PC-9 (cell line): Measurements from ENCODE around the gene MAGEC1. TPM values are rescaled to one million over a fixed set of nuclear protein-coding genes. Genes with fewer than 3 reads are reported as not detected.
"Not testable (repeated sequence)": the region's sequence is repeated elsewhere in the genome, so short reads cannot be mapped to it uniquely, and the experiment has no call there.

Source experiments
- BruUV-seq: library from RNA; stranded (reverse); fragments of 400-500 nt; replicated peaks from 2 replicates; lab custom pipeline; 2021; lab: Mats Ljungman, UMichigan
- CTCF ChIA-PET: fragments of 300-600 bp; sonication (Branson Sonifier 250); formaldehyde crosslinking; loops from one replicate; lab custom pipeline; 2022; ENCODE audit warnings: antibody characterized with exemption; lab: Charles Lee
- POLR2A ChIA-PET: fragments of 300-600 bp; sonication (Branson Sonifier 250); formaldehyde crosslinking; loops from one replicate; lab custom pipeline; 2022; ENCODE audit warnings: antibody characterized with exemption; ENCODE audit not compliant: unreplicated experiment; lab: Charles Lee
- DNase-seq, 2 experiments: peaks; one replicate each; pipeline versions ENCODE4 v3.0.0 to v3.0.0-alpha.2; 2015 to 2022; ENCODE audit warnings: mixed read lengths in 1 of 2
- H2AFZ ChIP-seq: fragments of 200-600 bp; sonication (generic); 2 replicates; pipeline ENCODE4 v1.8.1; 2017; ENCODE audit warnings: antibody characterized with exemption
- H3F3A ChIP-seq: fragments of 200-600 bp; sonication (generic); 2 replicates; pipeline ENCODE4 v1.8.1; 2017; ENCODE audit warnings: antibody characterized with exemption, mild to moderate bottlenecking, low read depth; ENCODE audit not compliant: insufficient read depth
- H3K27ac ChIP-seq: fragments of 200-600 bp; sonication (generic); 2 replicates; pipeline ENCODE4 v1.6.1; 2016; ENCODE audit warnings: mixed run types
- H3K27me3 ChIP-seq: fragments of 200-600 bp; sonication (generic); 2 replicates; pipeline ENCODE4 v1.6.1; 2016; ENCODE audit warnings: low read depth, mixed run types; ENCODE audit not compliant: insufficient read depth
- H3K36me3 ChIP-seq: fragments of 200-600 bp; sonication (generic); 2 replicates; pipeline ENCODE4 v1.6.1; 2016; ENCODE audit warnings: low read depth, mixed run types
- H3K4me1 ChIP-seq: fragments of 200-600 bp; sonication (generic); replicated peaks from 2 replicates; pipeline ENCODE4 v1.6.1; 2016; ENCODE audit warnings: mixed run types; ENCODE audit not compliant: insufficient read depth
- H3K4me2 ChIP-seq: fragments of 200-600 bp; sonication (generic); 2 replicates; pipeline ENCODE4 v1.6.1; 2017; ENCODE audit warnings: mixed run types
- H3K4me3 ChIP-seq: fragments of 200-600 bp; sonication (generic); 2 replicates; pipeline ENCODE4 v1.6.1; 2016; ENCODE audit warnings: mixed run types
- H3K79me2 ChIP-seq: fragments of 200-600 bp; sonication (generic); 2 replicates; pipeline ENCODE4 v1.6.1; 2017; ENCODE audit warnings: low read depth, mixed run types
- H3K9me2 ChIP-seq: fragments of 200-600 bp; sonication (generic); 2 replicates; pipeline ENCODE4 v1.8.1; 2017; ENCODE audit warnings: mild to moderate bottlenecking; ENCODE audit not compliant: insufficient read depth
- H3K9me3 ChIP-seq: fragments of 200-600 bp; sonication (generic); 2 replicates; pipeline ENCODE4 v1.8.1; 2016; ENCODE audit warnings: low read depth; ENCODE audit not compliant: insufficient read depth
- H4K20me1 ChIP-seq: fragments of 200-600 bp; sonication (generic); 2 replicates; pipeline ENCODE4 v1.8.1; 2017; ENCODE audit not compliant: insufficient read depth
- EZH2 ChIP-seq: fragments of 200-600 bp; sonication (generic); IDR thresholded peaks from 2 replicates; pipeline ENCODE4 v1.8.0; 2017; ENCODE audit warnings: antibody characterized with exemption, low read depth
- intact Hi-C: fragments of 100-400 bp; cut with micrococcal nuclease; formaldehyde crosslinking; loops from one replicate; pipeline ENCODE4 v1.10.0; 2022; ENCODE audit not compliant: unreplicated experiment
- total RNA-seq: library from RNA; stranded (reverse); gene quantifications from 2 replicates; pipeline ENCODE4 v1.2.3, GENCODE V29; 2021
- TF ChIP-seq, protein P1 (sequence below): fragments of 200-600 bp; sonication (generic); conservative IDR thresholded peaks from 2 replicates; pipeline ENCODE4 v1.6.1; 2017; ENCODE audit warnings: mixed run types, antibody characterized with exemption, mild to moderate bottlenecking, moderate library complexity

Gene MAGEC1
- total RNA-seq, 1 experiment from 2014 or later, result 0.28 TPM

DNA sequence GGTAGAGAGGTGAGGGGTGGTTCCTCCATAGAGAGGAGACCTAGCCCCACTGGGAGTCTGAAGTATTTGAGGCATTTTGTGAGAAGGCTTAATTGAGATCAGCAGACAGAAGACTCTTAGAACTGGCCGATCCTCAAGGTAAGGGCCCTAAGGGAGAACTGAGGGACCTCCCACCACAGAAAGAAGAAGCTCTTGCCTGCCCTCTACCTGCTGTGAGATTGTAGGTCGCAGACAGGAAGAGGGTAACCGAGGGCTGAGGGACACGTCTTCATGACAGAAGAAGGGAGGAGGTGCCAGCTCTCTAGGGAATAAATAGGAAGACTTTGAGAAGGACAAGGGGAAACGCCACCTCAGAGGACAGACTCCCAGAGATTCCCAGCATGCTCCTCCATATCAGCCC is 24.1 kb upstream of the MAGEC1 start:
- no peak overlapping the region for H2AFZ ChIP-seq
- no peaks in the 10 kb centered on the region for H3F3A ChIP-seq
- H3K4me1 ChIP-seq, result no peaks in the 10 kb centered on the region
- BruUV-seq, result no TSS peak
- ChIA-PET CTCF (no interaction called here), POLR2A (interaction anchor here (0.6 kb wide), 1 partner anchor 19 kb away, joined by 4 read pairs; no protein-coding TSS in a partner anchor)
- intact Hi-C loops, result no loop called here
- no peak overlapping the region for H3K4me3 ChIP-seq
- H3K27me3 ChIP-seq, result peaks cover 15% of the 10 kb centered on the region; the same call in 1 of the 2 replicates
- no peak overlapping the region for H3K27ac ChIP-seq
- peak in 1 of 2 experiments; percentile 9 for DNase-seq
- no peak overlapping the region for H3K4me2 ChIP-seq
- no peaks in the 10 kb centered on the region for H3K9me3 ChIP-seq
- no peaks in the 10 kb centered on the region for H3K36me3 ChIP-seq
- no peaks in the 10 kb centered on the region for H3K79me2 ChIP-seq
- no peaks in the 10 kb centered on the region for H3K9me2 ChIP-seq
- H4K20me1 ChIP-seq, result no peaks in the 10 kb centered on the region
- TF ChIP-seq EZH2, result no peak
- TF ChIP-seq, protein P1, sequence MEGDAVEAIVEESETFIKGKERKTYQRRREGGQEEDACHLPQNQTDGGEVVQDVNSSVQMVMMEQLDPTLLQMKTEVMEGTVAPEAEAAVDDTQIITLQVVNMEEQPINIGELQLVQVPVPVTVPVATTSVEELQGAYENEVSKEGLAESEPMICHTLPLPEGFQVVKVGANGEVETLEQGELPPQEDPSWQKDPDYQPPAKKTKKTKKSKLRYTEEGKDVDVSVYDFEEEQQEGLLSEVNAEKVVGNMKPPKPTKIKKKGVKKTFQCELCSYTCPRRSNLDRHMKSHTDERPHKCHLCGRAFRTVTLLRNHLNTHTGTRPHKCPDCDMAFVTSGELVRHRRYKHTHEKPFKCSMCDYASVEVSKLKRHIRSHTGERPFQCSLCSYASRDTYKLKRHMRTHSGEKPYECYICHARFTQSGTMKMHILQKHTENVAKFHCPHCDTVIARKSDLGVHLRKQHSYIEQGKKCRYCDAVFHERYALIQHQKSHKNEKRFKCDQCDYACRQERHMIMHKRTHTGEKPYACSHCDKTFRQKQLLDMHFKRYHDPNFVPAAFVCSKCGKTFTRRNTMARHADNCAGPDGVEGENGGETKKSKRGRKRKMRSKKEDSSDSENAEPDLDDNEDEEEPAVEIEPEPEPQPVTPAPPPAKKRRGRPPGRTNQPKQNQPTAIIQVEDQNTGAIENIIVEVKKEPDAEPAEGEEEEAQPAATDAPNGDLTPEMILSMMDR, result peak; percentile 35

DNA sequence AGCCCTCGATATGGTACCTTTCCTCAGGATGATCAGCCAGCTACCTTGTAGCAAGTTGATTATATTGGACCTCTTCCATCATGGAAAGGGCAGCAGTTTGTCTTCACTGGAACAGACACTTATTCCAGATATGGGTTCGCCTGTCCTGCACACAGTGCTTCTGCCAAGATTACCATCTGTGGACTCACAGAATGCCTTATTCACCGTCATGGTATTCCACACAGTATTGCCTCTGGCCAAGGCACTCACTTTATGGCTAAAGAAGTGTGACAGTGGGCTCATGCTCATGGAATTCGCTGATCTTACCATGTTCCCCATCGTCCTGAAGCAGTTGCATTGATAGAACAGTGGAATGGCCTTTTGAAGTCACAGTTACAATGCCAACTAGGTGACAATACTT is 14.9 kb upstream of the MAGEC1 start:
- H3K27ac ChIP-seq, intact Hi-C loops, BruUV-seq, H3K9me2 ChIP-seq, H3K79me2 ChIP-seq, H3K36me3 ChIP-seq, H3K4me1 ChIP-seq, H3K4me3 ChIP-seq, H3F3A ChIP-seq, DNase-seq, CTCF ChIA-PET, H3K27me3 ChIP-seq, H3K9me3 ChIP-seq, H2AFZ ChIP-seq, H3K4me2 ChIP-seq, POLR2A ChIA-PET, H4K20me1 ChIP-seq: not testable (repeated sequence)

DNA sequence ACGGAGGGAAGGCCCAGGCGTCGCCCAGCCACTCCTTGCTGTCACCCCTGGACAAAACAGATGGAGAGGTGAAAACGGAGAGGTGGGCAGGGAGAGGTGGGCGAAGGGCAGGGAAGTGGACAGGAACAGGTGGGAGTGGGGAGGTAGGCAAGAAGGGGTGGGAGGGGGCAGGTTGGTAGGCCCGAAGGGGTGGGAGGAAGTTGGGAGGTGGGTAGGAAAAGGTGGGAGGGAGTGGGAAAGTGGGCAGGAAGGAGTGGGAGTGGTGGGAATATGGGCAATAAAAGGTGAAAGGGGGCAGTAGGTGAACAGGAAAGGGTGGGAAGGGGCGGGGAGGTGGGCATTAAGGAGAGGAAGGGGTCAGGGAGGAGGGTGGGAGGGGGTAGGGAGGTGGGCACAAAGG is 9.0 kb upstream of the MAGEC1 start:
- H3K27me3 ChIP-seq, result peaks cover 4% of the 10 kb centered on the region
- no peaks in the 10 kb centered on the region for H3K9me3 ChIP-seq
- H3K4me2 ChIP-seq, result no peak overlapping the region
- no peaks in the 10 kb centered on the region for H3K36me3 ChIP-seq
- BruUV-seq, result no TSS peak
- H3K4me1 ChIP-seq, result no peaks in the 10 kb centered on the region
- H2AFZ ChIP-seq, result no peak overlapping the region
- H4K20me1 ChIP-seq, result no peaks in the 10 kb centered on the region
- H3F3A ChIP-seq, result no peaks in the 10 kb centered on the region
- POLR2A ChIA-PET, result no interaction called here
- no peaks in the 10 kb centered on the region for H3K79me2 ChIP-seq
- TF ChIP-seq EZH2, result no peak
- TF ChIP-seq, protein P1, result no peak
- intact Hi-C loops, result no loop called here
- no peak for DNase-seq
- no peaks in the 10 kb centered on the region for H3K9me2 ChIP-seq
- CTCF ChIA-PET, result no interaction called here
- no peak overlapping the region for H3K27ac ChIP-seq
- H3K4me3 ChIP-seq, result no peak overlapping the region

DNA sequence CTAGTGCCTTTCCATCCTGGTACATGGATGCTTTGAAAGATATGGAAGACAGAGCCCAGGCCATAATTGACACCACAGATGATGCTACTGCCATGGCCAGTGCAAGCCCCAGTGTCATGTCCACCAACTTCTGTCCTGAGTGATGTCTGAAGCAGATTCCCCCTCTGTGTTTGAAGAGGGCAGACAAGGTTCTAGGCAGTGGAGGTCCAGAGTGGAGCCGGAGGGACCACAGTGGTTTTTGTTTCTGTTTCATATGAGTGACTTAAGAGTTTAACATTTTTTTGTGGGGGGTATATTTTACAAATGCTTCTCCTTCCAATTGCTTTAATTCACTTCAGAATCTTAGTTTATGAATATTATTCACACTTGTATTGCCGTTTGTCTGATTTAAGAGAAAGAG is 6.0 kb upstream of the MAGEC1 start:
- ChIA-PET CTCF (no interaction called here), POLR2A (no interaction called here)
- Histone ChIP-seq H3F3A (no peaks in the 10 kb centered on the region), H3K4me2 (no peak overlapping the region), H4K20me1 (no peaks in the 10 kb centered on the region), H3K4me3 (no peak overlapping the region), H3K27me3 (peaks cover 4% of the 10 kb centered on the region; the same call in 1 of the 2 replicates), H3K9me3 (no peaks in the 10 kb centered on the region), H3K4me1 (no peaks in the 10 kb centered on the region), H3K36me3 (no peaks in the 10 kb centered on the region), H2AFZ (no peak overlapping the region), H3K9me2 (no peaks in the 10 kb centered on the region), H3K27ac (no peak overlapping the region), H3K79me2 (no peaks in the 10 kb centered on the region)
- no TSS peak for BruUV-seq
- intact Hi-C loops, result no loop called here
- peak in 1 of 2 experiments; percentile 18 for DNase-seq
- TF ChIP-seq, protein P1, result no peak
- no peak for TF ChIP-seq EZH2
